H9 (cell line): Measurements from ENCODE around the gene IRF2BP2. TPM values are rescaled to one million over a fixed set of nuclear protein-coding genes. Genes with fewer than 3 reads are reported as not detected.
A peak's percentile ranks its signal among the peaks of the same experiment; 100 is the strongest.

Experiments
- DNase-seq: peaks from one replicate; pipeline ENCODE4 v3.0.0-alpha.2; 2017
- H2AFZ ChIP-seq: one replicate; pipeline ENCODE4 v1.6.1; 2013; ENCODE audit warnings: mild to moderate bottlenecking, low read length, control low read depth, moderate library complexity
- H2AK5ac ChIP-seq: 2 replicates; pipeline ENCODE4 v1.6.1; 2013; ENCODE audit warnings: low read length, control low read depth, mixed read lengths; ENCODE audit not compliant: insufficient read length
- H2BK120ac ChIP-seq: one replicate; pipeline ENCODE4 v1.6.1; 2013; ENCODE audit warnings: low read depth, mild to moderate bottlenecking, low read length, control low read depth, inconsistent platforms; ENCODE audit not compliant: poor library complexity, severe bottlenecking
- H2BK12ac ChIP-seq: 2 replicates; pipeline ENCODE4 v1.6.1; 2013; ENCODE audit warnings: low read length, control low read depth, mixed read lengths, low read depth; ENCODE audit not compliant: insufficient read length
- H2BK15ac ChIP-seq: 2 replicates; pipeline ENCODE4 v1.6.1; 2013; ENCODE audit warnings: low read depth, low read length, control low read depth
- H2BK20ac ChIP-seq: one replicate; pipeline ENCODE4 v1.6.1; 2013; ENCODE audit warnings: low read depth, mild to moderate bottlenecking, low read length, control low read depth, inconsistent platforms; ENCODE audit not compliant: poor library complexity, severe bottlenecking
- H2BK5ac ChIP-seq: 2 replicates; pipeline ENCODE4 v1.6.1; 2013; ENCODE audit warnings: low read length, control low read depth, mixed read lengths; ENCODE audit not compliant: insufficient read length
- H3K14ac ChIP-seq: 2 replicates; pipeline ENCODE4 v1.6.1; 2013; ENCODE audit warnings: low read length, control low read depth; ENCODE audit not compliant: insufficient read depth
- H3K18ac ChIP-seq: 2 replicates; pipeline ENCODE4 v1.6.1; 2013; ENCODE audit warnings: low read depth, mild to moderate bottlenecking, mixed read lengths, low read length, control low read depth; ENCODE audit not compliant: insufficient read length
- H3K23ac ChIP-seq: 2 replicates; pipeline ENCODE4 v1.6.1; 2013; ENCODE audit warnings: low read length, control low read depth, mixed read lengths, low read depth; ENCODE audit not compliant: insufficient read length
- H3K23me2 ChIP-seq: 2 replicates; pipeline ENCODE4 v1.6.1; 2013; ENCODE audit warnings: low read depth, mild to moderate bottlenecking, mixed read lengths, low read length, control low read depth; ENCODE audit not compliant: insufficient read length, poor library complexity, severe bottlenecking
- H3K27ac ChIP-seq: 2 replicates; pipeline ENCODE4 v1.5.1; 2013; ENCODE audit warnings: low read length, control low read depth, mixed read lengths, low read depth; ENCODE audit not compliant: insufficient read length
- H3K27me3 ChIP-seq: 2 replicates; pipeline ENCODE4 v1.6.1; 2013; ENCODE audit warnings: low read length, control low read depth, inconsistent platforms; ENCODE audit not compliant: insufficient read depth
- H3K4ac ChIP-seq: 2 replicates; pipeline ENCODE4 v1.6.1; 2013; ENCODE audit warnings: low read depth, mild to moderate bottlenecking, control low read depth, inconsistent platforms, low read length, moderate library complexity
- H3K4me1 ChIP-seq: 2 replicates; pipeline ENCODE4 v1.6.1; 2013; ENCODE audit warnings: low read length, control low read depth, inconsistent platforms; ENCODE audit not compliant: insufficient read depth
- H3K4me2 ChIP-seq: 2 replicates; pipeline ENCODE4 v1.6.1; 2013; ENCODE audit warnings: low read length, control low read depth, mixed read lengths; ENCODE audit not compliant: insufficient read length, insufficient read depth
- H3K56ac ChIP-seq: 2 replicates; pipeline ENCODE4 v1.6.1; 2013; ENCODE audit warnings: low read depth, mild to moderate bottlenecking, mixed read lengths, low read length, control low read depth; ENCODE audit not compliant: insufficient read length
- H3K79me1 ChIP-seq: 2 replicates; pipeline ENCODE4 v1.6.1; 2013; ENCODE audit warnings: low read depth, mild to moderate bottlenecking, moderate library complexity, low read length, control low read depth, inconsistent platforms; ENCODE audit not compliant: insufficient read depth, poor library complexity, severe bottlenecking
- H3K79me2 ChIP-seq: 2 replicates; pipeline ENCODE4 v1.6.1; 2013; ENCODE audit warnings: low read length, control low read depth, inconsistent platforms; ENCODE audit not compliant: insufficient read depth
- H3K9ac ChIP-seq: 2 replicates; pipeline ENCODE4 v1.6.1; 2013; ENCODE audit warnings: low read length, control low read depth, mixed read lengths; ENCODE audit not compliant: insufficient read length; ENCODE audit errors: extremely low read depth
- H3K9me3 ChIP-seq: one replicate; pipeline ENCODE4 v1.6.1; 2013; ENCODE audit warnings: low read depth, low read length, inconsistent platforms; ENCODE audit not compliant: control insufficient read depth
- H3T11ph ChIP-seq: one replicate; pipeline ENCODE4 v1.6.1; 2013; ENCODE audit warnings: mild to moderate bottlenecking, low read length, control low read depth, inconsistent platforms
- H4K20me1 ChIP-seq: one replicate; pipeline ENCODE4 v1.6.1; 2013; ENCODE audit not compliant: control insufficient read depth, insufficient read length, insufficient read depth
- H4K5ac ChIP-seq: 2 replicates; pipeline ENCODE4 v1.6.1; 2013; ENCODE audit warnings: low read depth, mild to moderate bottlenecking, mixed read lengths, low read length, control low read depth; ENCODE audit not compliant: insufficient read length
- H4K8ac ChIP-seq: replicated peaks from 2 replicates; pipeline ENCODE4 v1.6.1; 2013; ENCODE audit warnings: low read length, control low read depth, mixed read lengths, low read depth; ENCODE audit not compliant: insufficient read length
- H4K91ac ChIP-seq: 2 replicates; pipeline ENCODE4 v1.6.1; 2013; ENCODE audit warnings: low read depth, mild to moderate bottlenecking, moderate library complexity, mixed read lengths, low read length, control low read depth; ENCODE audit not compliant: insufficient read length
- H3K27ac Mint-ChIP-seq, 3 experiments: 2 replicates in 2 of 3; 3 replicates in 1 of 3; pipeline ENCODE4 v1.8.0; 2020 to 2021; ENCODE audit warnings: mixed read lengths in 3 of 3, mild to moderate bottlenecking in 1 of 3, moderate library complexity in 1 of 3
- H3K27me3 Mint-ChIP-seq: 2 replicates; pipeline ENCODE4 v1.8.0; 2021; ENCODE audit warnings: low read depth, mild to moderate bottlenecking, moderate library complexity, mixed read lengths
- H3K36me3 Mint-ChIP-seq, 3 experiments: 2 replicates in 2 of 3; 3 replicates in 1 of 3; pipeline ENCODE4 v1.8.0; 2020 to 2021; ENCODE audit warnings: low read depth in 3 of 3, mixed read lengths in 3 of 3; ENCODE audit not compliant: insufficient read depth in 1 of 3
- H3K4me1 Mint-ChIP-seq, 2 experiments: 2 replicates each; pipeline ENCODE4 v1.8.0; 2020; ENCODE audit warnings: mixed read lengths in 2 of 2
- H3K4me3 Mint-ChIP-seq, 2 experiments: 2 replicates in 1 of 2; 3 replicates in 1 of 2; pipeline ENCODE4 v1.8.0; 2020 to 2021; ENCODE audit warnings: mild to moderate bottlenecking in 2 of 2, mixed read lengths in 2 of 2, moderate library complexity in 1 of 2
- H3K9me3 Mint-ChIP-seq, 2 experiments: 2 replicates in 1 of 2; 3 replicates in 1 of 2; pipeline ENCODE4 v1.8.0; 2020; ENCODE audit warnings: mild to moderate bottlenecking in 2 of 2, mixed read lengths in 2 of 2, moderate library complexity in 1 of 2
- CTCF ChIP-seq: fragments of 200-600 bp; sonication (generic); conservative IDR thresholded peaks from 3 replicates; pipeline ENCODE4 v1.8.0; 2021; ENCODE audit warnings: antibody characterized with exemption, mild to moderate bottlenecking
- WGBS: extraction: QIAGEN DNeasy Blood & Tissue Kit; methylation state at CpG from one replicate; pipeline ENCODE4 v1.1.7; 2013; ENCODE audit warnings: missing lambda C conversion rate, low lambda C conversion rate, mixed read lengths; ENCODE audit not compliant: insufficient read length; ENCODE audit errors: extremely low coverage; 5-methylcytosine and 5-hydroxymethylcytosine counted together
- total RNA-seq: library from RNA; stranded (reverse); gene quantifications from 2 replicates; pipeline ENCODE4 v1.2.1, GENCODE V29; 2021

The IRF2BP2 gene
- total RNA-seq, 1 experiment from 2014 or later = 80.2 TPM

GRCh38 chr1:234597894-234598293, 12.1 kb downstream of the IRF2BP2 start:
- no peak overlapping the region for H3K9ac ChIP-seq
- H3K27ac ChIP-seq = no peak overlapping the region

More at GRCh38 chr1:234597894-234598293, 12.1 kb downstream of the IRF2BP2 start:
- Histone ChIP-seq H2BK20ac (no peak overlapping the region), H3K9me3 (no peaks in the 10 kb centered on the region), H3K4me1 (peaks cover 2% of the 10 kb centered on the region), H3K18ac (no peak overlapping the region), H2BK120ac (no peak overlapping the region), H3K23me2 (no peaks in the 10 kb centered on the region), H4K91ac (no peak overlapping the region), H3K14ac (no peak overlapping the region), H4K20me1 (no peaks in the 10 kb centered on the region), H2BK5ac (no peak overlapping the region), H4K5ac (no peak overlapping the region), H3K79me1 (no peaks in the 10 kb centered on the region), H3K27me3 (no peaks in the 10 kb centered on the region), H2AK5ac (no peak overlapping the region), H3K4ac (no peak overlapping the region), H2BK12ac (no peak overlapping the region), H3T11ph (no peak overlapping the region), H3K23ac (no peak overlapping the region), H3K4me2 (no peak overlapping the region), H2AFZ (no peak overlapping the region), H2BK15ac (no peak overlapping the region), H3K79me2 (peaks cover 3% of the 10 kb centered on the region; the same call in 1 of the 2 replicates), H3K56ac (no peak overlapping the region), H4K8ac (no peak overlapping the region)
- peaks cover 0 to 9% (median 7%) of the 10 kb centered on the region in 3 experiments; a peak in 4 of 7 replicates for H3K36me3 Mint-ChIP-seq
- TF ChIP-seq CTCF = peak; percentile 75
- H3K27me3 Mint-ChIP-seq = no peaks in the 10 kb centered on the region
- WGBS = no CpG with 5 or more reads among the region's 2 CpGs
- no peak for DNase-seq
- H3K27ac Mint-ChIP-seq = no peak overlapping the region
- peaks cover 3% of the 10 kb centered on the region in 2 experiments; a peak in 3 of 5 replicates for H3K9me3 Mint-ChIP-seq
- no peak overlapping the region for H3K4me3 Mint-ChIP-seq
- peaks cover 30% of the 10 kb centered on the region in 2 experiments for H3K4me1 Mint-ChIP-seq
